Hepatocyte (in vitro differentiated cells): ENCODE results near the gene THNSL1.

Experiments
- CTCF ChIP-seq: fragments of 200-600 bp; sonication (generic); IDR thresholded peaks from 2 replicates; pipeline ENCODE4 v1.5.1; 2016; ENCODE audit warnings: antibody characterized with exemption, mild to moderate bottlenecking; ENCODE audit not compliant: poor library complexity
- EZH2phosphoT487 ChIP-seq: fragments of 200-600 bp; sonication (generic); IDR thresholded peaks from one replicate; pipeline ENCODE4 v1.6.1; 2018; ENCODE audit warnings: antibody characterized with exemption, mild to moderate bottlenecking, low read depth, moderate library complexity; ENCODE audit not compliant: unreplicated experiment, severe bottlenecking

GRCh38 chr10:25056726-25057125 lies 40.3 kb downstream of the THNSL1 start:
- TF ChIP-seq CTCF: no peak
- TF ChIP-seq EZH2phosphoT487: no peak
